Endothelial cell of umbilical vein (primary cell): ENCODE measurements around the gene FBXL14. TPM values are rescaled to one million over a fixed set of nuclear protein-coding genes. Genes with fewer than 3 reads are reported as not detected.

Source experiments
- BruUV-seq: library from RNA; stranded (reverse); fragments of 400-500 nt; replicated peaks from 2 replicates; lab custom pipeline; 2021; lab: Mats Ljungman, UMichigan
- CTCF ChIA-PET: fragments of 300-600, 350-600 bp; sonication (Branson Sonifier 250); formaldehyde crosslinking; loops from one replicate; lab custom pipeline; 2021; ENCODE audit warnings: antibody characterized with exemption, inconsistent platforms; lab: Charles Lee
- POLR2A ChIA-PET: fragments of 300-600, 350-600 bp; sonication (Branson Sonifier 250); formaldehyde crosslinking; loops from one replicate; lab custom pipeline; 2021; ENCODE audit warnings: antibody characterized with exemption, inconsistent platforms; lab: Charles Lee
- DNase-seq: peaks from one replicate; pipeline ENCODE4 v3.0.0-alpha.2; 2011; ENCODE audit warnings: low read depth, low spot score
- FAIRE-seq: peaks from 2 replicates; lab custom pipeline; 2011; peaks lifted over from hg19 to GRCh38; lab: Jason Lieb, UNC
- H2AFZ ChIP-seq: 2 replicates; pipeline ENCODE4 v1.6.0; 2012; ENCODE audit warnings: low read depth, low read length, control low read depth, inconsistent platforms
- H3K27ac ChIP-seq: 2 replicates; pipeline ENCODE4 v1.5.1; 2011; ENCODE audit warnings: low read depth, mild to moderate bottlenecking, control low read depth, low read length, moderate library complexity; ENCODE audit not compliant: insufficient read depth
- H3K27me3 ChIP-seq, 2 experiments: 2 replicates each; pipeline versions ENCODE4 v1.6.0 to v1.6.1; 2011; ENCODE audit warnings: low read length in 2 of 2, mixed read lengths in 1 of 2; ENCODE audit not compliant: control insufficient read depth in 2 of 2, insufficient read depth in 2 of 2
- H3K36me3 ChIP-seq, 2 experiments: 2 replicates in 1 of 2; 3 replicates in 1 of 2; pipeline ENCODE4 v1.5.1; 2011; ENCODE audit warnings: low read length in 2 of 2, mild to moderate bottlenecking in 1 of 2, moderate library complexity in 1 of 2; ENCODE audit not compliant: control insufficient read depth in 2 of 2, insufficient read depth in 2 of 2; ENCODE audit errors: extremely low read depth in 1 of 2
- H3K4me1 ChIP-seq: 3 replicates; pipeline ENCODE4 v1.5.1; 2011; ENCODE audit warnings: mild to moderate bottlenecking, low read length; ENCODE audit not compliant: control insufficient read depth, insufficient read depth; ENCODE audit errors: extremely low read depth
- H3K4me2 ChIP-seq: 2 replicates; pipeline ENCODE4 v1.6.1; 2011; ENCODE audit warnings: low read length, control low read depth, mixed read lengths; ENCODE audit not compliant: insufficient read depth
- H3K4me3 ChIP-seq, 3 experiments: fragments of 200-600 bp in 1 of 3; sonication (generic), shearing (Covaris generic) in 1 of 3; replicated peaks in 1 of 3; 2 replicates each; pipeline ENCODE4 v1.5.1; 2011 to 2016; ENCODE audit warnings: control low read depth in 3 of 3, low read length in 3 of 3, mild to moderate bottlenecking in 2 of 3, inconsistent platforms in 1 of 3, low read depth in 1 of 3, moderate library complexity in 1 of 3; ENCODE audit not compliant: insufficient read depth in 1 of 3
- H3K79me2 ChIP-seq: 2 replicates; pipeline ENCODE4 v1.6.0; 2012; ENCODE audit warnings: low read length, inconsistent platforms; ENCODE audit not compliant: control insufficient read depth, insufficient read depth
- H3K9ac ChIP-seq: replicated peaks from 2 replicates; pipeline ENCODE3; 2011; ENCODE audit warnings: low read length, control low read depth; ENCODE audit not compliant: insufficient read depth; ENCODE audit errors: extremely low read depth
- H3K9me1 ChIP-seq: replicated peaks from 3 replicates; pipeline ENCODE4 v1.6.0; 2011; ENCODE audit warnings: mild to moderate bottlenecking, low read length; ENCODE audit not compliant: control insufficient read depth, insufficient read depth; ENCODE audit errors: extremely low read depth
- H3K9me3 ChIP-seq: replicated peaks from 2 replicates; pipeline ENCODE4 v1.5.1; 2012; ENCODE audit warnings: low read length, inconsistent platforms; ENCODE audit not compliant: control insufficient read depth, insufficient read depth
- H4K20me1 ChIP-seq: replicated peaks from 2 replicates; pipeline ENCODE3; 2011; ENCODE audit warnings: mild to moderate bottlenecking, low read length; ENCODE audit not compliant: control insufficient read depth, insufficient read depth; ENCODE audit errors: extremely low read depth
- CTCF ChIP-seq, 2 donors: IDR thresholded peaks; 1 replicate in 1 of 2; 2 replicates in 1 of 2; pipeline ENCODE4 v1.5.1; 2011; ENCODE audit warnings: low read length in 2 of 2, mild to moderate bottlenecking in 2 of 2, moderate library complexity in 2 of 2, control low read depth in 1 of 2, inconsistent platforms in 1 of 2, low read depth in 1 of 2; ENCODE audit not compliant: insufficient read depth in 1 of 2; ENCODE audit errors: extremely low read depth in 1 of 2
- EZH2 ChIP-seq: IDR thresholded peaks from 2 replicates; pipeline ENCODE4 v1.6.1; 2012; ENCODE audit warnings: borderline replicate concordance, low read depth, mild to moderate bottlenecking, moderate library complexity, low read length, inconsistent platforms; ENCODE audit not compliant: severe bottlenecking
- FOS ChIP-seq: IDR thresholded peaks from 2 replicates; pipeline ENCODE4 v1.6.1; 2011; ENCODE audit warnings: mild to moderate bottlenecking, low read length, moderate library complexity, borderline replicate concordance; ENCODE audit not compliant: insufficient read depth
- GATA2 ChIP-seq: IDR thresholded peaks from 2 replicates; pipeline ENCODE4 v1.7.0; 2011; ENCODE audit warnings: low read depth, mild to moderate bottlenecking, moderate library complexity, mixed read lengths, low read length; ENCODE audit not compliant: insufficient read length, insufficient read depth
- JUN ChIP-seq: IDR thresholded peaks from 2 replicates; pipeline ENCODE4 v1.6.1; 2011; ENCODE audit warnings: borderline replicate concordance, low read depth; ENCODE audit not compliant: insufficient read length, insufficient read depth
- MAX ChIP-seq: IDR thresholded peaks from 2 replicates; pipeline ENCODE4 v1.6.1; 2011; ENCODE audit not compliant: insufficient read depth, insufficient read length
- MYC ChIP-seq: IDR thresholded peaks from one replicate; pipeline ENCODE4 v1.6.1; 2011; ENCODE audit warnings: mild to moderate bottlenecking, low read depth, low read length
- POLR2A ChIP-seq: IDR thresholded peaks from 2 replicates; pipeline ENCODE4 v1.6.1; 2012; ENCODE audit warnings: low read depth, mild to moderate bottlenecking, control low read depth, low read length
- POLR2AphosphoS5 ChIP-seq: IDR thresholded peaks from 2 replicates; pipeline ENCODE4 v1.6.1; 2012; ENCODE audit warnings: low read depth, mild to moderate bottlenecking, control low read depth, low read length, moderate library complexity; ENCODE audit not compliant: insufficient read depth
- dilution Hi-C: fragments of 300-500 bp; cut with MboI; formaldehyde crosslinking; loops from one replicate; pipeline ENCODE4 v1.15.0; 2019; ENCODE audit warnings: low sequenced_read_pairs; ENCODE audit not compliant: extremely low pct_ligation_motif_present
- intact Hi-C: fragments of 100-400 bp; cut with micrococcal nuclease; formaldehyde crosslinking; loops from one replicate; pipeline ENCODE4 v1.10.0; 2022
- polyA plus RNA-seq, 4 experiments: library from polyadenylated mRNA; depleted of rRNA in 3 of 4; stranded (reverse) in 3 of 4; unstranded in 1 of 4; fragments of >200 nt; gene quantifications; 2 replicates each; pipeline versions ENCODE4 v1.2.1 to v1.2.3, GENCODE V29; 2011 to 2012; ENCODE audit warnings: missing spikeins in 1 of 4
- total RNA-seq: library from RNA; stranded (reverse); gene quantifications from 2 replicates; pipeline ENCODE4 v1.2.3, GENCODE V29; 2021

Gene FBXL14
- total and polyA plus RNA-seq, 2 donors (not counting 3 experiments of a cell fraction or from before 2014, with no cell fraction given), result 11.3 to 15.7 TPM

- dilution Hi-C loops, result no loop called here
- Histone ChIP-seq H3K27me3 (peaks cover 1 to 3% of the 10 kb centered on the region in 2 experiments), H3K9me1 (no peaks in the 10 kb centered on the region), H4K20me1 (no peaks in the 10 kb centered on the region), H3K4me2 (peak overlapping the region; percentile 47), H3K9me3 (no peaks in the 10 kb centered on the region), H3K27ac (no peak overlapping the region), H3K4me1 (peaks cover 7% of the 10 kb centered on the region), H3K4me3 (no peak overlapping the region), H2AFZ (no peak overlapping the region), H3K36me3 (no peaks in the 10 kb centered on the region), H3K79me2 (no peaks in the 10 kb centered on the region), H3K9ac (no peak overlapping the region)
- BruUV-seq, result no TSS peak
- TF ChIP-seq POLR2AphosphoS5 (no peak), MAX (peak; percentile 41)
- FAIRE-seq (peak; percentile 95), DNase-seq (peak; percentile 71)
- ChIA-PET CTCF (interaction anchor here (0.8 kb wide), 1 partner anchor 502 kb away, joined by 3 read pairs; no protein-coding TSS in a partner anchor), POLR2A (no interaction called here)
- intact Hi-C loops, result no loop called here
Measured at GRCh38 chr12:1619587-1619986, 25.2 kb upstream of the FBXL14 start.

- H3K27me3 ChIP-seq, result peaks cover 1 to 3% of the 10 kb centered on the region in 2 experiments
- H3K4me3 ChIP-seq, result no peak overlapping the region
- H3K9me1 ChIP-seq, result no peaks in the 10 kb centered on the region
- intact Hi-C loops (no loop called here), dilution Hi-C loops (no loop called here)
- H3K4me1 ChIP-seq, result peaks cover 7% of the 10 kb centered on the region
- ChIA-PET POLR2A (no interaction called here), CTCF (interaction anchor here (0.6 to 0.8 kb wide), 2 partner anchors 16 to 501 kb away, joined by 3 to 4 read pairs; no protein-coding TSS in a partner anchor)
- TF ChIP-seq FOS (no peak), EZH2 (no peak), MAX (no peak), CTCF (IDR thresholded peaks at IDR 0.05; ENCODE audit: extremely low read depth in 1 of 2, insufficient read depth in 1 of 2, low read depth in 1 of 2, low read length in 2 of 2) (no peak), MYC (no peak), POLR2A (no peak), JUN (no peak), GATA2 (no peak), POLR2AphosphoS5 (no peak)
- no TSS peak for BruUV-seq
- no peaks in the 10 kb centered on the region for H4K20me1 ChIP-seq
- DNase-seq, result no peak
- H2AFZ ChIP-seq, result peak overlapping the region; percentile 44
- no peaks in the 10 kb centered on the region for H3K79me2 ChIP-seq
- H3K9ac ChIP-seq, result no peak overlapping the region
- H3K36me3 ChIP-seq, result no peaks in the 10 kb centered on the region
- FAIRE-seq, result no peak
- no peaks in the 10 kb centered on the region for H3K9me3 ChIP-seq
- H3K27ac ChIP-seq, result no peak overlapping the region
- peak overlapping the region; percentile 47 for H3K4me2 ChIP-seq
Measured at GRCh38 chr12:1619159-1619558, 24.8 kb upstream of the FBXL14 start.
